Transverse colon (tissue), 3 donors: ENCODE data around the gene TAC3.
"Not testable (repeated sequence)": the region's sequence is repeated elsewhere in the genome, so short reads cannot be mapped to it uniquely, and the experiment has no call there.

Experiments
- CTCF ChIP-seq, 5 experiments: fragments of 200-600 bp in 3 of 5; fragments of 450-650 bp in 2 of 5; sonication (generic) in 3 of 5; IDR thresholded peaks; 1 replicate in 2 of 5; 2 replicates in 3 of 5; pipeline ENCODE4 v1.5.1; 2016 to 2017; ENCODE audit warnings: antibody characterized with exemption in 5 of 5, inconsistent platforms in 3 of 5, mild to moderate bottlenecking in 2 of 5, moderate library complexity in 1 of 5
- EP300 ChIP-seq: sonication (generic); formaldehyde crosslinking; IDR thresholded peaks from one replicate; pipeline ENCODE4 v1.6.1; 2017; ENCODE audit warnings: antibody characterized with exemption, low read depth
- POLR2A ChIP-seq: fragments of 450-650 bp; IDR thresholded peaks from one replicate; pipeline ENCODE4 v1.6.1; 2016; ENCODE audit warnings: antibody characterized with exemption, mild to moderate bottlenecking, moderate library complexity

- TF ChIP-seq CTCF (IDR thresholded peaks at IDR 0.05); POLR2A; EP300: not testable (repeated sequence)
These were observed 30.6 kb downstream of the TAC3 start for GRCh38 chr12:56985714-56986113.
